Measurements from ENCODE around the gene UBE2E1.
A peak's percentile ranks its signal among the peaks of the same experiment; 100 is the strongest.

The UBE2E1 gene

GRCh38 chr3:23856286-23856685 is 50.5 kb downstream of the UBE2E1 start:
- no peaks in the 10 kb centered on the region for H3K27me3 ChIP-seq
- H3K4me1 ChIP-seq = peaks cover 0 to 46% (median 21%) of the 10 kb centered on the region in 4 donors

DNA sequence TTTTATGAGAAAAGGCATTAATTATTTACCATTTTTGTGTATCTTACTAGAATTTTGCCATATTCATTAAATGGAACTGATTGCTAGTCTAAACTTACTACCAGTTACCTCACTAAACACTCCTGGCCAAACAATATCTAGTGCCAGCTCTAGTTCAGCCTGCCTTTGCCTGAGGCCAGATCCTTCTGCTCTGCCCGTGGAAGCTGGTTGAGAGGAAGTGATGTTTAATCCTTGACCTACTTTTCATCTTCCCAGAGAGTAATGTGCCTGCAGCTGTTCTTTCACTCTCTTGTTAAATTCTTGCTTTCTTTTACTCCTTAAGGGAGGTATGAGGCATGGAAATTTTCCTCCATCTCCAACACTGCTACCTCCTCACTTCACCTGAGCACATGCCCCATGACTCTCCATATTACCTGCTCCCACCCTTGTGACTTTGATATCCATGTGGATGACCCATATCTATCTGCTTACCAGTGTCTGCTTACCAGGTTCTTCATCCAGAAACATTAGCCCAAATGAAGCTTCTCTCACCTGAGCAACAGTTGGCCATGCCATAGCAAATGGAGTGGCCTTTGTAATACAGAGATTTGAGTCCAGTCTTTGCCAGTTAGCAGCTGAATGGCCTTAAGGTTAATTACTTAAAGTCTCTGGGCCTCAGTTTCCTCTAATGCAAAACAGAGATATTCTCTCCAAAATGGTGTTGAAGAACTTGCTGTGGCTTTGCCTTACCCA is 53.4 kb downstream of the UBE2E1 start:
- Histone ChIP-seq H3K27ac (no peak overlapping the region), H3K27me3 (no peaks in the 10 kb centered on the region), H3K4me1 (peaks cover 0 to 37% (median 21%) of the 10 kb centered on the region in 4 donors), H3K9me3 (no peaks in the 10 kb centered on the region), H3K4me3 (no peak overlapping the region), H3K36me3 (peaks cover 0 to 5% (median 4%) of the 10 kb centered on the region in 3 donors)
- peak in 1 of 2 donors; percentile 28 for DNase-seq
- intact Hi-C loops (cut with DNase I; ENCODE audit: low total_unique reads) = no loop called here
- TF ChIP-seq, protein P1, sequence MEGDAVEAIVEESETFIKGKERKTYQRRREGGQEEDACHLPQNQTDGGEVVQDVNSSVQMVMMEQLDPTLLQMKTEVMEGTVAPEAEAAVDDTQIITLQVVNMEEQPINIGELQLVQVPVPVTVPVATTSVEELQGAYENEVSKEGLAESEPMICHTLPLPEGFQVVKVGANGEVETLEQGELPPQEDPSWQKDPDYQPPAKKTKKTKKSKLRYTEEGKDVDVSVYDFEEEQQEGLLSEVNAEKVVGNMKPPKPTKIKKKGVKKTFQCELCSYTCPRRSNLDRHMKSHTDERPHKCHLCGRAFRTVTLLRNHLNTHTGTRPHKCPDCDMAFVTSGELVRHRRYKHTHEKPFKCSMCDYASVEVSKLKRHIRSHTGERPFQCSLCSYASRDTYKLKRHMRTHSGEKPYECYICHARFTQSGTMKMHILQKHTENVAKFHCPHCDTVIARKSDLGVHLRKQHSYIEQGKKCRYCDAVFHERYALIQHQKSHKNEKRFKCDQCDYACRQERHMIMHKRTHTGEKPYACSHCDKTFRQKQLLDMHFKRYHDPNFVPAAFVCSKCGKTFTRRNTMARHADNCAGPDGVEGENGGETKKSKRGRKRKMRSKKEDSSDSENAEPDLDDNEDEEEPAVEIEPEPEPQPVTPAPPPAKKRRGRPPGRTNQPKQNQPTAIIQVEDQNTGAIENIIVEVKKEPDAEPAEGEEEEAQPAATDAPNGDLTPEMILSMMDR (IDR thresholded peaks at IDR 0.05) = no peak

More at GRCh38 chr3:23856286-23856685, 50.5 kb downstream of the UBE2E1 start:
- Histone ChIP-seq H3K36me3 (no peaks in the 10 kb centered on the region), H3K9me3 (no peaks in the 10 kb centered on the region), H3K27ac (no peak overlapping the region), H3K4me3 (no peak overlapping the region)
- TF ChIP-seq, protein P1 (IDR thresholded peaks at IDR 0.05) = no peak
- intact Hi-C loops (cut with DNase I; ENCODE audit: low total_unique reads) = no loop called here
- DNase-seq = no peak

GRCh38 chr3:23859839-23860382 is 54.2 kb downstream of the UBE2E1 start:
- Histone ChIP-seq H3K4me1 (peaks cover 0 to 41% (median 23%) of the 10 kb centered on the region in 4 donors), H3K4me3 (no peak overlapping the region), H3K27me3 (no peaks in the 10 kb centered on the region), H3K36me3 (peaks cover 0 to 5% (median 4%) of the 10 kb centered on the region in 3 donors), H3K27ac (no peak overlapping the region), H3K9me3 (no peaks in the 10 kb centered on the region)
- TF ChIP-seq, protein P1 (IDR thresholded peaks at IDR 0.05) = no peak
- intact Hi-C loops (cut with DNase I; ENCODE audit: low total_unique reads) = no loop called here
- no peak for DNase-seq

GRCh38 chr3:23861689-23862088 is 55.9 kb downstream of the UBE2E1 start:
- Histone ChIP-seq H3K9me3 (no peaks in the 10 kb centered on the region), H3K27ac (no peak overlapping the region), H3K27me3 (no peaks in the 10 kb centered on the region), H3K4me3 (no peak overlapping the region), H3K4me1 (peaks cover 0 to 51% (median 33%) of the 10 kb centered on the region in 4 donors), H3K36me3 (peaks cover 0 to 5% (median 4%) of the 10 kb centered on the region in 3 donors)
- TF ChIP-seq, protein P1 (IDR thresholded peaks at IDR 0.05) = no peak
- DNase-seq = no peak
- intact Hi-C loops (cut with DNase I; ENCODE audit: low total_unique reads) = no loop called here

- TF ChIP-seq, protein P1 (IDR thresholded peaks at IDR 0.05) = no peak
Measured at GRCh38 chr3:23863060-23863459, 57.3 kb downstream of the UBE2E1 start.

More at GRCh38 chr3:23863060-23863459, 57.3 kb downstream of the UBE2E1 start:
- H3K4me3 ChIP-seq = no peak overlapping the region
- no peak overlapping the region for H3K27ac ChIP-seq
- no peak for DNase-seq
- no peaks in the 10 kb centered on the region for H3K9me3 ChIP-seq
- peaks cover 0 to 49% (median 27%) of the 10 kb centered on the region in 4 donors for H3K4me1 ChIP-seq
- intact Hi-C loops (cut with DNase I; ENCODE audit: low total_unique reads) = no loop called here
- H3K36me3 ChIP-seq = peaks cover 0 to 5% (median 4%) of the 10 kb centered on the region in 3 donors
- no peaks in the 10 kb centered on the region for H3K27me3 ChIP-seq
